Osteocyte (in vitro differentiated cells): Measurements from ENCODE around the gene POFUT2. TPM values are rescaled to one million over a fixed set of nuclear protein-coding genes. Genes with fewer than 3 reads are reported as not detected.

Experiments
- DNase-seq: peaks from one replicate; pipeline ENCODE4 v3.0.0; 2021; ENCODE audit warnings: mixed read lengths; ENCODE audit not compliant: unreplicated experiment; ENCODE audit errors: extremely low spot score
- H3K27ac Mint-ChIP-seq: one replicate; pipeline ENCODE4 v1.8.0; 2021; ENCODE audit warnings: mild to moderate bottlenecking, mixed read lengths; ENCODE audit not compliant: unreplicated experiment
- H3K27me3 Mint-ChIP-seq: one replicate; pipeline ENCODE4 v1.8.0; 2021; ENCODE audit warnings: mixed read lengths; ENCODE audit not compliant: unreplicated experiment
- H3K36me3 Mint-ChIP-seq: one replicate; pipeline ENCODE4 v1.8.0; 2021; ENCODE audit warnings: mixed read lengths; ENCODE audit not compliant: unreplicated experiment
- H3K4me1 Mint-ChIP-seq: one replicate; pipeline ENCODE4 v1.8.0; 2021; ENCODE audit warnings: mixed read lengths; ENCODE audit not compliant: unreplicated experiment
- H3K4me3 Mint-ChIP-seq: one replicate; pipeline ENCODE4 v1.8.0; 2021; ENCODE audit warnings: mild to moderate bottlenecking, moderate library complexity, mixed read lengths; ENCODE audit not compliant: unreplicated experiment
- H3K9me3 Mint-ChIP-seq: one replicate; pipeline ENCODE4 v1.8.0; 2021; ENCODE audit warnings: mixed read lengths; ENCODE audit not compliant: unreplicated experiment
- CTCF ChIP-seq: fragments of 200-600 bp; sonication (generic); IDR thresholded peaks from 2 replicates; pipeline ENCODE4 v1.5.0; 2021; ENCODE audit warnings: antibody characterized with exemption, mild to moderate bottlenecking, moderate library complexity
- total RNA-seq: library from RNA; stranded (reverse); gene quantifications from 2 replicates; pipeline ENCODE4 v1.2.1, GENCODE V29; 2021

Gene POFUT2
- total RNA-seq, 1 donor from 2014 or later: 62.7 TPM

GRCh38 chr21:45288441-45288841 lies 746 bp upstream of the POFUT2 start:
- DNase-seq: peak; percentile 82
- H3K4me3 Mint-ChIP-seq: peak overlapping the region; percentile 81
- H3K4me1 Mint-ChIP-seq: peaks cover 41% of the 10 kb centered on the region
- no peaks in the 10 kb centered on the region for H3K27me3 Mint-ChIP-seq
- H3K9me3 Mint-ChIP-seq: no peaks in the 10 kb centered on the region
- H3K36me3 Mint-ChIP-seq: peaks cover 16% of the 10 kb centered on the region
- H3K27ac Mint-ChIP-seq: no peak overlapping the region
- no peak for TF ChIP-seq CTCF

GRCh38 chr21:45286671-45287437 lies 841 bp downstream of the POFUT2 start:
- peaks cover 18% of the 10 kb centered on the region for H3K36me3 Mint-ChIP-seq
- peak; percentile 84 for DNase-seq

GRCh38 chr21:45285266-45285931 lies 2.3 kb downstream of the POFUT2 start:
- H3K27me3 Mint-ChIP-seq: no peaks in the 10 kb centered on the region
- H3K27ac Mint-ChIP-seq: no peak overlapping the region
- H3K4me3 Mint-ChIP-seq: peak overlapping the region; percentile 52

More at GRCh38 chr21:45286671-45287437, 841 bp downstream of the POFUT2 start:
- H3K27ac Mint-ChIP-seq: no peak overlapping the region
- peak overlapping the region; percentile 68 for H3K4me3 Mint-ChIP-seq
- no peaks in the 10 kb centered on the region for H3K9me3 Mint-ChIP-seq
- peaks cover 29% of the 10 kb centered on the region for H3K4me1 Mint-ChIP-seq
- H3K27me3 Mint-ChIP-seq: no peaks in the 10 kb centered on the region
- TF ChIP-seq CTCF: no peak

GRCh38 chr21:45284456-45284741 lies 3.3 kb downstream of the POFUT2 start:
- no peaks in the 10 kb centered on the region for H3K9me3 Mint-ChIP-seq
- TF ChIP-seq CTCF: no peak
- H3K4me1 Mint-ChIP-seq: peaks cover 21% of the 10 kb centered on the region
- no peak overlapping the region for H3K4me3 Mint-ChIP-seq
- peaks cover 30% of the 10 kb centered on the region for H3K36me3 Mint-ChIP-seq
- no peak overlapping the region for H3K27ac Mint-ChIP-seq
- DNase-seq: no peak
- H3K27me3 Mint-ChIP-seq: no peaks in the 10 kb centered on the region

More at GRCh38 chr21:45285266-45285931, 2.3 kb downstream of the POFUT2 start:
- peak; percentile 75 for DNase-seq
- no peak for TF ChIP-seq CTCF
- peaks cover 23% of the 10 kb centered on the region for H3K36me3 Mint-ChIP-seq
- H3K4me1 Mint-ChIP-seq: peaks cover 24% of the 10 kb centered on the region
- no peaks in the 10 kb centered on the region for H3K9me3 Mint-ChIP-seq
